ENCODE results near the gene MEGF6. TPM values are rescaled to one million over a fixed set of nuclear protein-coding genes. Genes with fewer than 3 reads are reported as not detected.

Gene MEGF6
- total RNA-seq, 1 experiment from 2014 or later, result 21.3 TPM

DNA sequence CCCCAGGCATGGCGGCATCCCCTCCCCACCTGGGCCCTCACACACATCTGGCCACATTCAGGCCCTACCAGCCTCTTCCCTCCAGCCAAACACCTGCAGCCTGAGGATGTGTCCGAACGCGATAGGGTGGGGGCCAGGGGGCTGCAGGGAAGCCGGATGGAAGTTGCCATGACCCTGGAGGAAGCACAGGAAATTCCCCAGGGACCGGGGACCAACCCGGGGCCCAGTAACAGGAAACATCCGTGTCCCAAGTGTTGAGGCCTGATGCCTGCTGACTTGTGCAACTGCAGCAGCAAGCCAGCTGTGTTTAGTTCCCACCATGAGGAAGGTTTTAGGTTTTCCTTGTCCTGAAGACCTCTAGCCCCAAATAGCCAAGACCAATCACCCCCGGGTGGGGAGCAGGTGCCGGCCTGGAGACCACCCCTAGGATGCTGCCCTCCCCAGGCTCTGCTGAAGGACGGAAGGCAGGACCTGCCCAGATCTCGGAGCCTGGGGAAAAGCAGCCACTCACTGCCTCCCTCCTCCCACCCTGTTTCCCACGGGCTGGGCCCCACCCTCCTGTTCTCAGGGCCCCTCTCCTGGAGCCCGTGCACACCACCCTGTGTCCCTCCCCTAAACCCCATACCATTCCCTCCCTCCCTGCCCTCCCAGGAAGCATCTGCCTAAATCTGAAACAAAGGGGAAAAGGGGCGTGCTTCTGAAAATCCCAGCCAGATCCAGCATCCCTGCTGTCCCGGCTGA is 29.8 kb downstream of the MEGF6 start:
- no peak overlapping the region for H3K4me2 ChIP-seq (ENCODE audit: insufficient read depth, insufficient read length, low read length)
- no peaks in the 10 kb centered on the region for H4K20me1 ChIP-seq (ENCODE audit: control insufficient read depth, insufficient read depth, insufficient read length)
- H3K9me3 Mint-ChIP-seq, result peaks cover 2 to 4% of the 10 kb centered on the region in 2 experiments; a peak in 2 of 5 replicates
- H3K27me3 ChIP-seq (ENCODE audit: insufficient read depth, low read length), result no peaks in the 10 kb centered on the region
- no peak overlapping the region for H3K4me3 Mint-ChIP-seq
- H3T11ph ChIP-seq (ENCODE audit: low read length), result no peak overlapping the region
- no CpG with 5 or more reads among the region's 16 CpGs for WGBS (ENCODE audit: extremely low coverage, insufficient read length, low lambda C conversion rate)
- H3K4ac ChIP-seq (ENCODE audit: low read depth, low read length), result no peak overlapping the region
- no peak overlapping the region for H2BK120ac ChIP-seq (ENCODE audit: low read depth, low read length, poor library complexity, severe bottlenecking)
- no peaks in the 10 kb centered on the region for H3K79me2 ChIP-seq (ENCODE audit: insufficient read depth, low read length)
- H3K23ac ChIP-seq (ENCODE audit: insufficient read length, low read depth, low read length), result no peak overlapping the region
- H3K23me2 ChIP-seq (ENCODE audit: insufficient read length, low read depth, low read length, poor library complexity, severe bottlenecking), result no peaks in the 10 kb centered on the region
- peaks cover 0 to 4% of the 10 kb centered on the region in 2 experiments; a peak in 1 of 4 replicates for H3K4me1 Mint-ChIP-seq
- H2AFZ ChIP-seq (ENCODE audit: low read length), result no peak overlapping the region
- H3K27ac Mint-ChIP-seq, result no peak overlapping the region; a peak in 1 of 7 replicates
- H3K27me3 Mint-ChIP-seq (ENCODE audit: low read depth), result no peaks in the 10 kb centered on the region; the same call in 1 of the 2 replicates
- H2AK5ac ChIP-seq (ENCODE audit: insufficient read length, low read length), result no peak overlapping the region
- no peak overlapping the region for H2BK20ac ChIP-seq (ENCODE audit: low read depth, low read length, poor library complexity, severe bottlenecking)
- no peak overlapping the region for H2BK15ac ChIP-seq (ENCODE audit: low read depth, low read length)
- no peak overlapping the region for H3K14ac ChIP-seq (ENCODE audit: insufficient read depth, low read length)
- no peak overlapping the region for H4K5ac ChIP-seq (ENCODE audit: insufficient read length, low read depth, low read length)
- H3K9me3 ChIP-seq (ENCODE audit: control insufficient read depth, low read depth, low read length), result peaks cover 6% of the 10 kb centered on the region
- no peak overlapping the region for H2BK5ac ChIP-seq (ENCODE audit: insufficient read length, low read length)
- H3K18ac ChIP-seq (ENCODE audit: insufficient read length, low read depth, low read length), result no peak overlapping the region
- no peak overlapping the region for H4K91ac ChIP-seq (ENCODE audit: insufficient read length, low read depth, low read length)
- H3K9ac ChIP-seq (ENCODE audit: extremely low read depth, insufficient read length, low read length), result no peak overlapping the region
- H3K36me3 Mint-ChIP-seq (ENCODE audit: insufficient read depth in 1 of 3, low read depth in 3 of 3), result peaks cover 0 to 7% (median 3%) of the 10 kb centered on the region in 3 experiments; a peak in 4 of 7 replicates
- DNase-seq, result no peak
- H4K8ac ChIP-seq (replicated peaks; ENCODE audit: insufficient read length, low read depth, low read length), result no peak overlapping the region
- H3K4me1 ChIP-seq (ENCODE audit: insufficient read depth, low read length), result no peaks in the 10 kb centered on the region
- TF ChIP-seq, protein P1, sequence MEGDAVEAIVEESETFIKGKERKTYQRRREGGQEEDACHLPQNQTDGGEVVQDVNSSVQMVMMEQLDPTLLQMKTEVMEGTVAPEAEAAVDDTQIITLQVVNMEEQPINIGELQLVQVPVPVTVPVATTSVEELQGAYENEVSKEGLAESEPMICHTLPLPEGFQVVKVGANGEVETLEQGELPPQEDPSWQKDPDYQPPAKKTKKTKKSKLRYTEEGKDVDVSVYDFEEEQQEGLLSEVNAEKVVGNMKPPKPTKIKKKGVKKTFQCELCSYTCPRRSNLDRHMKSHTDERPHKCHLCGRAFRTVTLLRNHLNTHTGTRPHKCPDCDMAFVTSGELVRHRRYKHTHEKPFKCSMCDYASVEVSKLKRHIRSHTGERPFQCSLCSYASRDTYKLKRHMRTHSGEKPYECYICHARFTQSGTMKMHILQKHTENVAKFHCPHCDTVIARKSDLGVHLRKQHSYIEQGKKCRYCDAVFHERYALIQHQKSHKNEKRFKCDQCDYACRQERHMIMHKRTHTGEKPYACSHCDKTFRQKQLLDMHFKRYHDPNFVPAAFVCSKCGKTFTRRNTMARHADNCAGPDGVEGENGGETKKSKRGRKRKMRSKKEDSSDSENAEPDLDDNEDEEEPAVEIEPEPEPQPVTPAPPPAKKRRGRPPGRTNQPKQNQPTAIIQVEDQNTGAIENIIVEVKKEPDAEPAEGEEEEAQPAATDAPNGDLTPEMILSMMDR (conservative IDR thresholded peaks at IDR 0.05), result no peak
- no peaks in the 10 kb centered on the region for H3K79me1 ChIP-seq (ENCODE audit: insufficient read depth, low read depth, low read length, poor library complexity, severe bottlenecking)
- H3K56ac ChIP-seq (ENCODE audit: insufficient read length, low read depth, low read length), result no peak overlapping the region
- no peak overlapping the region for H3K27ac ChIP-seq (ENCODE audit: insufficient read length, low read depth, low read length)
- H2BK12ac ChIP-seq (ENCODE audit: insufficient read length, low read depth, low read length), result no peak overlapping the region
